ENCODE data around the gene FBLIM1.

Gene FBLIM1

GRCh38 chr1:15758343-15758931 lies at the start of gene FBLIM1:
TSS of gene FBLIM1 (plus strand) at chr1:15758795. CDS start at chr1:15764984, 6,189 bp downstream.
- no peak for DNase-seq

- no peak for DNase-seq
These were observed 49.4 kb upstream of the FBLIM1 start for GRCh38 chr1:15709226-15709625.

GRCh38 chr1:15712168-15712567 lies 46.4 kb upstream of the FBLIM1 start:
- DNase-seq: no peak

GRCh38 chr1:15714406-15715136 lies 44.0 kb upstream of the FBLIM1 start:
- peak; percentile 68 for DNase-seq

- DNase-seq: no peak
These were observed 41.0 kb upstream of the FBLIM1 start for GRCh38 chr1:15717418-15718125.

- no peak for DNase-seq
These were observed 40.4 kb upstream of the FBLIM1 start for GRCh38 chr1:15718199-15718601.

GRCh38 chr1:15719381-15720120 lies 39.0 kb upstream of the FBLIM1 start:
- DNase-seq: no peak

- DNase-seq: no peak
These were observed 37.7 kb upstream of the FBLIM1 start for GRCh38 chr1:15720861-15721260.

GRCh38 chr1:15722411-15722810 lies 36.2 kb upstream of the FBLIM1 start:
- no peak for DNase-seq

GRCh38 chr1:15722836-15723532 lies 35.6 kb upstream of the FBLIM1 start:
- DNase-seq: no peak

- DNase-seq: no peak
These were observed 34.9 kb upstream of the FBLIM1 start for GRCh38 chr1:15723631-15724246.

- DNase-seq: no peak
These were observed 33.4 kb upstream of the FBLIM1 start for GRCh38 chr1:15724949-15725880.

- no peak for DNase-seq
These were observed 32.1 kb upstream of the FBLIM1 start for GRCh38 chr1:15726508-15726907.

GRCh38 chr1:15727021-15727420 lies 31.6 kb upstream of the FBLIM1 start:
- no peak for DNase-seq

- no peak for DNase-seq
These were observed 31.2 kb upstream of the FBLIM1 start for GRCh38 chr1:15727424-15727823.

GRCh38 chr1:15727866-15728534 lies 30.6 kb upstream of the FBLIM1 start:
- DNase-seq: no peak

GRCh38 chr1:15728937-15729657 lies 29.5 kb upstream of the FBLIM1 start:
- DNase-seq: no peak

- no peak for DNase-seq
These were observed 28.2 kb upstream of the FBLIM1 start for GRCh38 chr1:15730423-15730822.

- no peak for DNase-seq
These were observed 27.7 kb upstream of the FBLIM1 start for GRCh38 chr1:15730936-15731335.
